ENCODE measurements around the gene TRAF5.

The TRAF5 gene

GRCh38 chr1:211330282-211330936, 3.8 kb downstream of the TRAF5 start:
- peaks cover 85% of the 10 kb centered on the region for H3K4me1 Mint-ChIP-seq
- ATAC-seq (replicated peaks; ENCODE audit: extremely low read depth, poor library complexity, severe bottlenecking) (no peak), DNase-seq (ENCODE audit: low spot score in 2 of 2) (no peak)
- no peaks in the 10 kb centered on the region for H3K9me3 Mint-ChIP-seq
- no peaks in the 10 kb centered on the region for H3K27me3 Mint-ChIP-seq
- peaks cover 14% of the 10 kb centered on the region for H3K36me3 Mint-ChIP-seq (ENCODE audit: insufficient read depth)
- peak overlapping the region; percentile 88 for H3K4me3 Mint-ChIP-seq
- H3K27ac Mint-ChIP-seq (ENCODE audit: low read depth) = peak overlapping the region; percentile 95

DNA sequence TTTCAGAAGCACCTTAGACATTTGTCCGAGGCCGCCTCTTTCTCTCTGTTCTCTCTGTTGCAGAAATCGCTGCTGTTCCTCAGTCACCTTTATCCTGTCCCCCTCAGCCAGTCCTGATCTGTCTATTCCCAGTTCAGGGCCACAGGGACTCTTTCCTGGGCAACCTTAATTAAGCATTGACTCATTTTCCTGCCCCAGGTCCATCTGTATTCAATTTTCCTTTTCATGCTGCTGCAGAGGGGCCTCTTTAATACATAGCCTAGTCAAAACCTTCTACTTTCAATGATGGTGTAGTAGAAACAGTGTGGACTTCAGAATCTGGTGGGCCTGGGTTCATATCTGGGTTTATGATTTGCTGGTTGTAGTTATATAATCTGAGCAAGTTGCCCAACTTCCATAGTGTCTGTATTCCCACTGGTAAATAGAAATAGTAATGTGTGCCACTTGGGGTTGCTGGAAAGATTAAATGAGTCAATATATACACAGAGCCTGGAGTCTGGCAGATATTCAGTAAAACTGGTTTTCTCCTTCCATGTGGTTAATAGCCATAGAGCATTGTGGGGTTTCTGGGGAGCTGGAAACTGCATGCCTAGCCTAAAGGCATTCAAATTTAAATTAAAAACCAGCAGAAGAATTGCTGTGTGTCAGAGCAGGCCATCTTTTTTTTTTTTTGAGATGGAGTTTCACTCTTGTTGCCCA, 4.5 kb downstream of the TRAF5 start:
- peak overlapping the region; percentile 95 for H3K27ac Mint-ChIP-seq (ENCODE audit: low read depth)
- ATAC-seq (replicated peaks; ENCODE audit: extremely low read depth, poor library complexity, severe bottlenecking) = no peak

DNA sequence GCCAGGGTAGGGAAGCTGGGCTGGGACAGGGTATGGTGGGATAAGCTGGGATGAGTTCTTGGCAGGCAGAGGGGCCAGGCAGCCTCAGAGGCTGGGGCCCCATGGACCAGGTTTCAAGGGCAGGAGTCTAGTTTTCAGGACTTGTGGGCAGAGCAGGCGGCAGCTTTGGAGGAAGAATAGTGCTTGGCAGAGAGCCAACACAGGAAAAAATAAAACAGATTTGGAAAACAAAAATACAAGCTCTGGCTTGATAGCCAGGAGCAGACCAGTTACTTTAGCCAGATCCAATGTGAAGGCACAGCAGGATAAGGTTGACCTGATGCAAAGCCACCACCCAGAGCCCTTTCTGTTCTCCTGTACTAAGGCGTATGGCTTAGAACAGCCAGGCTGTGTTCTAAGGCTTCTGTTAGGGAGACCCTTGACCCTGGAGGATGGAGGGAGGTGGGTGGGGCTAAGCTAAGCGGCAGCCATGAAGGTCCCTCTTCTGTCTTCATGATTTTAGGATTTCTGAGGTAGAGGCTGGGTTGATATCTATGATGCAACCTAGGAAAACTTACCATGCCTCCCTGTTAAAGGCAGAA, 5.5 kb downstream of the TRAF5 start:
- H3K9me3 Mint-ChIP-seq = no peaks in the 10 kb centered on the region
- peaks cover 14% of the 10 kb centered on the region for H3K36me3 Mint-ChIP-seq (ENCODE audit: insufficient read depth)
- no peak for ATAC-seq (replicated peaks; ENCODE audit: extremely low read depth, poor library complexity, severe bottlenecking)
- H3K27me3 Mint-ChIP-seq = no peaks in the 10 kb centered on the region
- H3K4me3 Mint-ChIP-seq = peak overlapping the region; percentile 25
- DNase-seq (ENCODE audit: low spot score in 2 of 2) = no peak
- peak overlapping the region; percentile 66 for H3K27ac Mint-ChIP-seq (ENCODE audit: low read depth)
- peaks cover 91% of the 10 kb centered on the region for H3K4me1 Mint-ChIP-seq

More for the DNA sequence above, 4.5 kb downstream of the TRAF5 start:
- H3K9me3 Mint-ChIP-seq = no peaks in the 10 kb centered on the region
- peak overlapping the region; percentile 88 for H3K4me3 Mint-ChIP-seq
- H3K36me3 Mint-ChIP-seq (ENCODE audit: insufficient read depth) = peaks cover 15% of the 10 kb centered on the region
- H3K4me1 Mint-ChIP-seq = peaks cover 85% of the 10 kb centered on the region
- no peaks in the 10 kb centered on the region for H3K27me3 Mint-ChIP-seq
- no peak for DNase-seq (ENCODE audit: low spot score in 2 of 2)

GRCh38 chr1:211332830-211333229, 6.2 kb downstream of the TRAF5 start:
- peaks cover 91% of the 10 kb centered on the region for H3K4me1 Mint-ChIP-seq
- DNase-seq (ENCODE audit: low spot score in 2 of 2) (no peak), ATAC-seq (replicated peaks; ENCODE audit: extremely low read depth, poor library complexity, severe bottlenecking) (no peak)
- peak overlapping the region; percentile 66 for H3K27ac Mint-ChIP-seq (ENCODE audit: low read depth)
- peaks cover 11% of the 10 kb centered on the region for H3K36me3 Mint-ChIP-seq (ENCODE audit: insufficient read depth)
- H3K9me3 Mint-ChIP-seq = no peaks in the 10 kb centered on the region
- no peak overlapping the region for H3K4me3 Mint-ChIP-seq
- H3K27me3 Mint-ChIP-seq = no peaks in the 10 kb centered on the region

- peaks cover 85% of the 10 kb centered on the region for H3K4me1 Mint-ChIP-seq
- ATAC-seq (replicated peaks; ENCODE audit: extremely low read depth, poor library complexity, severe bottlenecking) (no peak), DNase-seq (ENCODE audit: low spot score in 2 of 2) (no peak)
- no peaks in the 10 kb centered on the region for H3K9me3 Mint-ChIP-seq
- H3K36me3 Mint-ChIP-seq (ENCODE audit: insufficient read depth) = peaks cover 10% of the 10 kb centered on the region
- H3K27me3 Mint-ChIP-seq = no peaks in the 10 kb centered on the region
- peak overlapping the region; percentile 80 for H3K27ac Mint-ChIP-seq (ENCODE audit: low read depth)
- no peak overlapping the region for H3K4me3 Mint-ChIP-seq
These were observed 7.3 kb downstream of the TRAF5 start for GRCh38 chr1:211333906-211334305.

DNA sequence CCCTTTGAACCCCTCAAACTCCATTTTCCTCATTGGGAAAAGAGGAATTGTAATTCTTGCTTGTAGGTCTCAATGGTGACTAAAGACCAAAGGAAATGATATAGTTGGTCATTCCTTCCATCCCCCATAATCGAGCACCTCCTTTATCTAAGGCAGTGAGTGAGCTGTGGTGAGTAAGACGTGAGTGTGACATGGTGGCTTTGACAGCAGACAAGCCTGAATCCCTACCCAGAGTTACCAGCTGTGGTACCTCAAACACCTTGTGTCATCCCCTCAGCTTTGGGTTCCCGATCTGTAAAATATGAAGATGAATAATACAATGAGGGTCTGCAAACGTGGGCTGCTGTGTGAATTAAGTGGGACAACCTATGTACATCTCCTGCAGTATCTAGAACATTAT, 8.4 kb downstream of the TRAF5 start:
- H3K4me3 Mint-ChIP-seq = peak overlapping the region; percentile 71
- H3K4me1 Mint-ChIP-seq = peaks cover 82% of the 10 kb centered on the region
- ATAC-seq (replicated peaks; ENCODE audit: extremely low read depth, poor library complexity, severe bottlenecking) (peak; percentile 79), DNase-seq (ENCODE audit: low spot score in 2 of 2) (no peak)
- peak overlapping the region; percentile 80 for H3K27ac Mint-ChIP-seq (ENCODE audit: low read depth)
- H3K27me3 Mint-ChIP-seq = no peaks in the 10 kb centered on the region
- H3K9me3 Mint-ChIP-seq = no peaks in the 10 kb centered on the region
- peaks cover 10% of the 10 kb centered on the region for H3K36me3 Mint-ChIP-seq (ENCODE audit: insufficient read depth)

GRCh38 chr1:211335522-211336157, 9.0 kb downstream of the TRAF5 start:
- Mint-ChIP-seq H3K36me3 (ENCODE audit: insufficient read depth) (peaks cover 8% of the 10 kb centered on the region), H3K27ac (ENCODE audit: low read depth) (peak overlapping the region; percentile 80), H3K4me3 (peak overlapping the region; percentile 71), H3K4me1 (peaks cover 80% of the 10 kb centered on the region), H3K27me3 (no peaks in the 10 kb centered on the region), H3K9me3 (no peaks in the 10 kb centered on the region)
- DNase-seq (ENCODE audit: low spot score in 2 of 2) (no peak), ATAC-seq (replicated peaks; ENCODE audit: extremely low read depth, poor library complexity, severe bottlenecking) (peak; percentile 70)

- no peaks in the 10 kb centered on the region for H3K27me3 Mint-ChIP-seq
- no peak for ATAC-seq (replicated peaks; ENCODE audit: extremely low read depth, poor library complexity, severe bottlenecking)
- DNase-seq (ENCODE audit: low spot score in 2 of 2) = no peak
- peaks cover 80% of the 10 kb centered on the region for H3K4me1 Mint-ChIP-seq
- H3K9me3 Mint-ChIP-seq = no peaks in the 10 kb centered on the region
- H3K27ac Mint-ChIP-seq (ENCODE audit: low read depth) = peak overlapping the region; percentile 80
- peaks cover 8% of the 10 kb centered on the region for H3K36me3 Mint-ChIP-seq (ENCODE audit: insufficient read depth)
- H3K4me3 Mint-ChIP-seq = peak overlapping the region; percentile 71
These were observed 9.5 kb downstream of the TRAF5 start for GRCh38 chr1:211336161-211336560.

DNA sequence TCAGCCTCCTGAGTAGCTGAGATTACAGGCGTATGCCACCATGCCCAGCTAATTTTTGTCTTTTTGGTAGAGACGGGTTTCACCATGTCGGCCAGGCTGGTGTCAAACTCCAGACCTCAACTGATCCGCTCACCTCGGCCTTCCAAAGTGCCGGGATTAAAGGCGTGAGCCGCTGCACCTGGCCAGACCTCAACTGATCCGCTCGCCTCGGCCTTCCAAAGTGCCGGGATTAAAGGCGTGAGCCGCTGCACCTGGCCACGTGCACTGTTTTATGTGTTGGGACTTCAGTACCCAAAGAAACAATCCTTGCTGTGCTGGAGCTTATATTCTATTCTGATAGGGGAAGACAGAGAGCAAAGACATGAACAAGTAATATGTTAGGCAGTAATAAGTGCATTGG, 10.1 kb downstream of the TRAF5 start:
- H3K4me1 Mint-ChIP-seq = peaks cover 81% of the 10 kb centered on the region
- peaks cover 8% of the 10 kb centered on the region for H3K36me3 Mint-ChIP-seq (ENCODE audit: insufficient read depth)
- peak overlapping the region; percentile 71 for H3K4me3 Mint-ChIP-seq
- H3K27ac Mint-ChIP-seq (ENCODE audit: low read depth) = peak overlapping the region; percentile 80
- no peak for DNase-seq (ENCODE audit: low spot score in 2 of 2)
- no peaks in the 10 kb centered on the region for H3K27me3 Mint-ChIP-seq
- ATAC-seq (replicated peaks; ENCODE audit: extremely low read depth, poor library complexity, severe bottlenecking) = no peak
- H3K9me3 Mint-ChIP-seq = no peaks in the 10 kb centered on the region

DNA sequence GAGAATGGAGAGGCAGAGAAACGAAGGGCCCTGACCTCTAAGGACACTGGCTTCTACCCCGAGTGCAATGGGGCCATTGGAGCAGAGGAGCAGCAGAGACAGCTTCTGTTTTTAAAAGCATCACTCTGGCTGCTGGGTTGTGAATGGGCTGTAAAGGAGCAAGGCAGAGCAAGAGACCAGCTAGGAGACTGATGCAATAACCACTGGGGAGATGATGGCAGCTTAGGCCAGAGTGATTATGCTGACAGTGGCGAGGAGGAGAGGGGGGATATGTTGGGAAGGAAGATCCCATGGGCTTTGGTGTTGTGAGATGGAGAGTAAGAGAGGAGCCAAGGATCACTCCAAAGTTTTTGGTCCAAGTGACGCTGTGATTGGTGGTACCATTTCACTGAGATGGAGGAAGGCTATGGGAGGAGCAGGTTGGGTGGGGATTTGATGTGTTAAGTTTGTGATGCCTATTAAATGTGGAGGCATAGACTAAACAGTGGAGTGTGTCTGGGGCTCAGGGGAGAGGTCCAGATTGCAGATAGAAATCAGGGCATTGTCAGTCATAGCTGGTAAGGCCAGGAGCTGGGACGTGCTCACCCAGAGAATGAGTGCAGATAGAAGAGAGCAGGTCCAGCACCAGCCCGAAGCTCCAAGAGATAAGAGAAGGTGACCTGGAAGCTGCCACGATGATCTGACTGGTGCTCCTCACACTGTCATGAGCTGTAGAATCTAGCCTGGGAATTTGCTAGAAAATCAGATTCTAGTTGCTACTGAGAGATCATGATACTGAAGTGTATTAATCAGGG, 11.0 kb downstream of the TRAF5 start:
- peak overlapping the region; percentile 71 for H3K4me3 Mint-ChIP-seq
- peak overlapping the region; percentile 80 for H3K27ac Mint-ChIP-seq (ENCODE audit: low read depth)
- no peaks in the 10 kb centered on the region for H3K9me3 Mint-ChIP-seq
- H3K4me1 Mint-ChIP-seq = peaks cover 78% of the 10 kb centered on the region
- peaks cover 8% of the 10 kb centered on the region for H3K36me3 Mint-ChIP-seq (ENCODE audit: insufficient read depth)
- ATAC-seq (replicated peaks; ENCODE audit: extremely low read depth, poor library complexity, severe bottlenecking) (no peak), DNase-seq (ENCODE audit: low spot score in 2 of 2) (no peak)
- no peaks in the 10 kb centered on the region for H3K27me3 Mint-ChIP-seq

DNA sequence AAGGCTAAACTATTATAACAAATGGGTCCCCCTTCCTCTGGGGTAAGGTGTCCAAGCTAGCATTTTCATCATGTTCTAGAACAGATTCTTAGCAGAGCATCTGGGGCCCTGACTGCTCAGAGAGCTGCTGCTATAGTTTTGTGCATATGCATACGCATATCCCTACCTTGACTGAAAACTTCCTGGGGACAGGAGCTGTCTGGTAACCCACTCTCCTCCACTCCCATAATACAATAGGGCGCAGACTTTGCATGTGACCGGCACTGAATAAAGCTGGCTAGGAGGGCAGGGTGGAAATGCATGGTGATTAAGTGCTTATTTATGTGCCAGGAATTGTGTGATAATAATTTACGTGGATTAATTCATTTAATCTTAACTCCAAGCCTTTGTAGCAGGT, 11.6 kb downstream of the TRAF5 start:
- DNase-seq (ENCODE audit: low spot score in 2 of 2) = no peak
- H3K36me3 Mint-ChIP-seq (ENCODE audit: insufficient read depth) = peaks cover 8% of the 10 kb centered on the region
- peak overlapping the region; percentile 80 for H3K27ac Mint-ChIP-seq (ENCODE audit: low read depth)
- no peak for ATAC-seq (replicated peaks; ENCODE audit: extremely low read depth, poor library complexity, severe bottlenecking)
- H3K4me1 Mint-ChIP-seq = peaks cover 79% of the 10 kb centered on the region
- no peaks in the 10 kb centered on the region for H3K27me3 Mint-ChIP-seq
- no peak overlapping the region for H3K4me3 Mint-ChIP-seq
- no peaks in the 10 kb centered on the region for H3K9me3 Mint-ChIP-seq

- Mint-ChIP-seq H3K4me3 (peak overlapping the region; percentile 39), H3K27ac (ENCODE audit: low read depth) (peak overlapping the region; percentile 70), H3K36me3 (ENCODE audit: insufficient read depth) (peaks cover 8% of the 10 kb centered on the region), H3K27me3 (no peaks in the 10 kb centered on the region), H3K4me1 (peaks cover 81% of the 10 kb centered on the region), H3K9me3 (no peaks in the 10 kb centered on the region)
- no peak for DNase-seq (ENCODE audit: low spot score in 2 of 2)
- no peak for ATAC-seq (replicated peaks; ENCODE audit: extremely low read depth, poor library complexity, severe bottlenecking)
These were observed 13.0 kb downstream of the TRAF5 start for GRCh38 chr1:211339631-211340041.
